Osteoblast (primary cell): ENCODE data around the gene HIGD1B. TPM values are rescaled to one million over a fixed set of nuclear protein-coding genes. Genes with fewer than 3 reads are reported as not detected.
"Not testable (repeated sequence)": the region's sequence is repeated elsewhere in the genome, so short reads cannot be mapped to it uniquely, and the experiment has no call there.

Source experiments
- DNase-seq: peaks from one replicate; pipeline ENCODE4 v3.0.0; 2011; ENCODE audit warnings: low spot score, mixed read lengths; ENCODE audit not compliant: insufficient read length; ENCODE audit errors: missing footprints
- H2AFZ ChIP-seq: 2 replicates; pipeline ENCODE4 v1.6.0; 2011; ENCODE audit warnings: mild to moderate bottlenecking, low read length
- H3K27ac ChIP-seq: 2 replicates; pipeline ENCODE4 v1.5.1; 2011; ENCODE audit warnings: mild to moderate bottlenecking, low read depth, low read length, moderate library complexity
- H3K27me3 ChIP-seq: 2 replicates; pipeline ENCODE4 v1.6.0; 2012; ENCODE audit warnings: mild to moderate bottlenecking, control low read depth, inconsistent platforms, low read length, moderate library complexity; ENCODE audit not compliant: insufficient read depth
- H3K36me3 ChIP-seq: 2 replicates; pipeline ENCODE4 v1.5.1; 2011; ENCODE audit warnings: mild to moderate bottlenecking, low read length, control low read depth, moderate library complexity; ENCODE audit not compliant: insufficient read depth
- H3K4me1 ChIP-seq: 2 replicates; pipeline ENCODE4 v1.5.1; 2011; ENCODE audit warnings: mild to moderate bottlenecking, low read length, control low read depth, moderate library complexity; ENCODE audit not compliant: insufficient read depth
- H3K4me2 ChIP-seq: 2 replicates; pipeline ENCODE4 v1.6.0; 2011; ENCODE audit warnings: mild to moderate bottlenecking, low read length; ENCODE audit not compliant: insufficient read depth
- H3K4me3 ChIP-seq: fragments of 200-600 bp; sonication (generic); 3 replicates; pipeline ENCODE4 v1.5.1; 2012; ENCODE audit warnings: mild to moderate bottlenecking, low read length, inconsistent platforms; ENCODE audit not compliant: insufficient read depth
- H3K79me2 ChIP-seq: 2 replicates; pipeline ENCODE4 v1.6.0; 2012; ENCODE audit warnings: mild to moderate bottlenecking, low read length, control low read depth, inconsistent platforms; ENCODE audit not compliant: insufficient read depth
- H3K9me3 ChIP-seq: 2 replicates; pipeline ENCODE4 v1.5.1; 2011; ENCODE audit warnings: low read depth, low read length, control low read depth
- H4K20me1 ChIP-seq: 2 replicates; pipeline ENCODE4 v1.6.0; 2012; ENCODE audit warnings: mild to moderate bottlenecking, low read length, control low read depth; ENCODE audit not compliant: insufficient read depth
- total RNA-seq: library from RNA; depleted of rRNA; stranded (reverse); fragments of >200 nt; gene quantifications from 2 replicates; pipeline ENCODE4 v1.2.3, GENCODE V29; 2012
- TF ChIP-seq, protein P1 (sequence below): IDR thresholded peaks from 2 replicates; pipeline ENCODE4 v1.5.1; 2011; ENCODE audit warnings: mild to moderate bottlenecking, low read depth, low read length, moderate library complexity; ENCODE audit errors: extremely low read depth

Gene HIGD1B
- total RNA-seq, 1 donor, result not detected

DNA sequence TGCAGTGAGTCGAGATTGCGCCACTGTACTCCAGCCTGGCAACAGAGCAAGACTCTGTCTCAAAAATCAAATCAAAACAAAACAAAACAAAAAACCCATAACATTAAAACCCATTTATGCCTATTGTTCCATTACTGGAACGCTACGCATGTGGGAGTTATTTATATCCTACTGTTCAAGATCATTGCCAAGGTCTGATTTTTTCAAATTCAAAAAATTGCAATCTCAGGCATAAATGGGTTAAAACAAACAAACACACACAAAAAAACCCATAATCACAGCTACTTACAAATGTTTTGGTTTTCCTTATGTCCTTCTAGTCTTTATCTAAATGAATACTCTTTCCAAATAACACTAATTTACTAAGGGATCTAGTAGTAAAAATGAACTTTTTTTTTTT lies 35.4 kb upstream of the HIGD1B start:
- H2AFZ ChIP-seq, result no peak overlapping the region
- TF ChIP-seq, protein P1, sequence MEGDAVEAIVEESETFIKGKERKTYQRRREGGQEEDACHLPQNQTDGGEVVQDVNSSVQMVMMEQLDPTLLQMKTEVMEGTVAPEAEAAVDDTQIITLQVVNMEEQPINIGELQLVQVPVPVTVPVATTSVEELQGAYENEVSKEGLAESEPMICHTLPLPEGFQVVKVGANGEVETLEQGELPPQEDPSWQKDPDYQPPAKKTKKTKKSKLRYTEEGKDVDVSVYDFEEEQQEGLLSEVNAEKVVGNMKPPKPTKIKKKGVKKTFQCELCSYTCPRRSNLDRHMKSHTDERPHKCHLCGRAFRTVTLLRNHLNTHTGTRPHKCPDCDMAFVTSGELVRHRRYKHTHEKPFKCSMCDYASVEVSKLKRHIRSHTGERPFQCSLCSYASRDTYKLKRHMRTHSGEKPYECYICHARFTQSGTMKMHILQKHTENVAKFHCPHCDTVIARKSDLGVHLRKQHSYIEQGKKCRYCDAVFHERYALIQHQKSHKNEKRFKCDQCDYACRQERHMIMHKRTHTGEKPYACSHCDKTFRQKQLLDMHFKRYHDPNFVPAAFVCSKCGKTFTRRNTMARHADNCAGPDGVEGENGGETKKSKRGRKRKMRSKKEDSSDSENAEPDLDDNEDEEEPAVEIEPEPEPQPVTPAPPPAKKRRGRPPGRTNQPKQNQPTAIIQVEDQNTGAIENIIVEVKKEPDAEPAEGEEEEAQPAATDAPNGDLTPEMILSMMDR, result no peak
- peaks cover 27% of the 10 kb centered on the region for H3K4me1 ChIP-seq
- no peaks in the 10 kb centered on the region for H3K36me3 ChIP-seq
- no peaks in the 10 kb centered on the region for H4K20me1 ChIP-seq
- no peaks in the 10 kb centered on the region for H3K27me3 ChIP-seq
- peaks cover 75% of the 10 kb centered on the region for H3K79me2 ChIP-seq
- no peak overlapping the region for H3K4me3 ChIP-seq
- H3K9me3 ChIP-seq, result no peaks in the 10 kb centered on the region
- H3K27ac ChIP-seq, result no peak overlapping the region
- no peak for DNase-seq
- no peak overlapping the region for H3K4me2 ChIP-seq

DNA sequence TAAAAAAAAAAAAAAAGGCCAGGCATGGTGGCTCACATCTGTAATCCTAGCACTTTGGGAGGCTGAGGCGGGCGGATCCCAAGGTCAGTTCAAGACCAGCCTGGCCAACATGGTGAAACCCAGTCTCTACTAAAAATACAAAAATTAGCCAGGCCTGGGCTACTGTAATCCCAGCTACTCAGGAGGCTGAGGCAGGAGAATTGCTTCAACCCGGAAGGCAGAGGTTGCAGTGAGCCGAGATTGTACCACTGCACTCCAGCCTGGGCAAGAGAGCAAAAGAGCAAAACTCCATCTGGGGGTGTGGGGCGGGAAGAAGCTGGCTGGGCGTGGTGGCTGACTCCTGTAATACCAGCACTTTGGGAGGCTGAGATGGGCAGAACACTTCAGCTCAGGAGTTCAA lies 29.2 kb upstream of the HIGD1B start:
- H3K4me2 ChIP-seq, H4K20me1 ChIP-seq, H3K36me3 ChIP-seq: not testable (repeated sequence)

DNA sequence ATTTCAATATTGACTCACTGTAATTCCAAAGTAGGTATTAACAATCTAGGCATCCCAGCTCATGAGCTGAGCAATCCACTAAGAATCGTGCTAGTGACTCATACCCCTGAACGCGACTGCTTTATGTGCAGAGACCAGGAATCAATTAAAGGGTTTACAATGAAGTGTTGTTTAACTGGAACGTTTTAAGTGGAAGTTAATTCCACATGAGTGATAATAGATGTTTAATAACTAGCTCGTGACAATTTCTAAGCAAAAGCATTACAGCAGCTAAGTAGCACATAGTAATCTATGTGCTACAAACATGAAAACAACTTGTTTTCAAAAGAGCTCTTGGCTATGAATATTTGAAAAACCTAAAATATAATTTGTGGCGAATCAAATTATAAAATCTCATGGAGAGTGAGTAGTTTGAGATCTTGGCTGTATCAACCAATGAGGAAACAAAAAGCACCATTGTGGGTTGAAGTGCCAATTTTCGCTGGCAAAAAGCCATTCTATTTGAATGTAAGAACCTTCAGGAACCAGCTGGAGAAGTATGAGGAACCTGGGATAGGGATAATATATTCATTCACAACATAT lies 27.0 kb upstream of the HIGD1B start:
- Histone ChIP-seq H3K79me2 (peaks cover 72% of the 10 kb centered on the region), H2AFZ (peak overlapping the region; percentile 48), H3K4me2 (peak overlapping the region; percentile 82), H3K36me3 (no peaks in the 10 kb centered on the region), H3K27ac (peak overlapping the region; percentile 85), H3K9me3 (no peaks in the 10 kb centered on the region), H3K4me1 (peaks cover 31% of the 10 kb centered on the region), H3K4me3 (peak overlapping the region; percentile 52), H3K27me3 (no peaks in the 10 kb centered on the region), H4K20me1 (no peaks in the 10 kb centered on the region)
- DNase-seq, result peak; percentile 92
- TF ChIP-seq, protein P1, result no peak

More for the DNA sequence above, 29.2 kb upstream of the HIGD1B start:
- not testable (repeated sequence) for H2AFZ ChIP-seq, H3K27ac ChIP-seq, H3K27me3 ChIP-seq, H3K9me3 ChIP-seq, DNase-seq, H3K4me3 ChIP-seq
- Histone ChIP-seq H3K79me2 (peaks cover 63% of the 10 kb centered on the region), H3K4me1 (peaks cover 42% of the 10 kb centered on the region)

DNA sequence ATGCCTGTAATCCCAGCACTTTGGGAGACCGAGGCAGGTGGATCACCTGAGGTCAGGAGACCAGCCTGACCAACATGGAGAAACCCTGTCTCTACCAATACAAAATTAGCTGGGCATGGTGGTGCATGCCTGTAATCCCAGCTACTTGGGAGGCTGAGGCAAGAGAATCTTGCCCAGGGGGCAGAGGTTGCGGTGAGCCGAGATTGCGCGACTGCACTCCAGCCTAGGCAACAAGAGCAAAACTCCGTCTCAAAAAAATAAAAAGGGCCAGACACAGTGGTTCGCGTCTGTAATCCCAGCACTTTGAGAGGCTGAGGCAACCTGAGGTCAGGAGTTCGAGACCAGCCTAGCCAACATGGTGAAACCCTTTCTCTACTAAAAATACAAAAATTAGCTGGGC lies 22.4 kb upstream of the HIGD1B start:
- H2AFZ ChIP-seq, H3K4me3 ChIP-seq, H3K4me2 ChIP-seq, H3K36me3 ChIP-seq, H3K27me3 ChIP-seq, H3K9me3 ChIP-seq, H3K27ac ChIP-seq, H4K20me1 ChIP-seq, DNase-seq: not testable (repeated sequence)
- H3K4me1 ChIP-seq, result peaks cover 39% of the 10 kb centered on the region
- H3K79me2 ChIP-seq, result peaks cover 70% of the 10 kb centered on the region

DNA sequence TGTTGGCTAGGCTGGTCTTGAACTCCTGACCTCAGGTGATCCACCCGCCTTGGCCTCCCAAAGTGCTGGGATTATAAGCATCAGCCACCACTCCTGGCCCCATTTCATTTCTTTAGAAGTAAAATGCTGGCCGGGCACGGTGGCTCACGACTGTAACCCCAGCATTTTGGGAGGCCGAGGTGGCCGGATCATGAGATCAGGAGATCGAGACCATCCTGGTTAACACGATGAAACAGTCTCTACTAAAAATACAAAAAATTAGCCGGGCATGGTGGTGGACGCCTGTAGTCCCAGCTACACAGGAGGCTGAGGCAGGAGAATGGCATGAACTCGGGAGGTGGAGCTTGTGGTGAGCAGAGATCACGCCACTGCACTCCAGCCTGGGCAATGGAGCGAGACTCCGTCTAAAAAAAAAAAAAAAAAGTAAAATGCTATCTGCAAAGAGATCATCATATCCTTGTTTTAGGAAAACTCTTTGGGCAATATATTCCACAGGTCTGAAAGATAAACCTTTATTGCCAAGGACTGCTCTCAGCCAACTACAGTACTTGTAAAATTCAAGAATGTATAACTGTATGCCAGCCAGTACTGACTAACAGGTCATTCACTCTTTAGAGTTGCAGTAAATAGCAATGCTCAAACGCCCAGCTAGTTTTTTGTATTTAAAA lies 21.4 kb upstream of the HIGD1B start:
- no peaks in the 10 kb centered on the region for H3K27me3 ChIP-seq
- H3K4me3 ChIP-seq, result no peak overlapping the region
- H3K36me3 ChIP-seq, result no peaks in the 10 kb centered on the region
- peak; percentile 77 for DNase-seq
- H3K79me2 ChIP-seq, result peaks cover 70% of the 10 kb centered on the region
- H3K4me2 ChIP-seq, result no peak overlapping the region
- H2AFZ ChIP-seq, result no peak overlapping the region
- H4K20me1 ChIP-seq, result peaks cover 2% of the 10 kb centered on the region
- peaks cover 30% of the 10 kb centered on the region for H3K4me1 ChIP-seq
- H3K9me3 ChIP-seq, result no peaks in the 10 kb centered on the region
- H3K27ac ChIP-seq, result peak overlapping the region; percentile 46
- TF ChIP-seq, protein P1, result no peak
